Endothelial cell (in vitro differentiated cells): ENCODE data around the gene TXLNB. TPM values are rescaled to one million over a fixed set of nuclear protein-coding genes. Genes with fewer than 3 reads are reported as not detected.

Experiments
- DNase-seq: peaks from one replicate; pipeline ENCODE4 v3.0.0; 2021; ENCODE audit warnings: low spot score
- H3K27ac Mint-ChIP-seq: one replicate; pipeline ENCODE4 v1.8.0; 2021; ENCODE audit warnings: mixed read lengths, inconsistent platforms; ENCODE audit not compliant: unreplicated experiment
- H3K27me3 Mint-ChIP-seq: one replicate; pipeline ENCODE4 v1.8.0; 2021; ENCODE audit warnings: mild to moderate bottlenecking, moderate library complexity, mixed read lengths, inconsistent platforms; ENCODE audit not compliant: unreplicated experiment
- H3K36me3 Mint-ChIP-seq: one replicate; pipeline ENCODE4 v1.8.0; 2021; ENCODE audit warnings: mild to moderate bottlenecking, low read depth, mixed read lengths, inconsistent platforms; ENCODE audit not compliant: unreplicated experiment
- H3K4me1 Mint-ChIP-seq: one replicate; pipeline ENCODE4 v1.8.0; 2021; ENCODE audit warnings: mild to moderate bottlenecking, mixed read lengths, inconsistent platforms; ENCODE audit not compliant: unreplicated experiment
- H3K4me3 Mint-ChIP-seq: one replicate; pipeline ENCODE4 v1.8.0; 2021; ENCODE audit warnings: mild to moderate bottlenecking, mixed read lengths, inconsistent platforms; ENCODE audit not compliant: unreplicated experiment
- H3K9me3 Mint-ChIP-seq: one replicate; pipeline ENCODE4 v1.8.0; 2021; ENCODE audit warnings: mixed read lengths, inconsistent platforms; ENCODE audit not compliant: unreplicated experiment
- CTCF ChIP-seq: fragments of 200-600 bp; sonication (generic); IDR thresholded peaks from one replicate; pipeline ENCODE4 v1.5.0; 2021; ENCODE audit warnings: antibody characterized with exemption; ENCODE audit not compliant: unreplicated experiment
- total RNA-seq: library from RNA; stranded (reverse); fragmentation: NEBNext Ultra II Directional; extraction: Animal tissue kit (Norgen Biotek cat#: 25700); gene quantifications from one replicate; pipeline ENCODE4 v1.2.1, GENCODE V29; 2021; ENCODE audit not compliant: unreplicated experiment

The TXLNB gene
- total RNA-seq, 1 donor from 2014 or later, result 0.41 TPM

- Mint-ChIP-seq H3K27ac (no peak overlapping the region), H3K4me3 (no peak overlapping the region), H3K4me1 (peaks cover 6% of the 10 kb centered on the region), H3K36me3 (no peaks in the 10 kb centered on the region), H3K27me3 (peaks cover 5% of the 10 kb centered on the region), H3K9me3 (no peaks in the 10 kb centered on the region)
- TF ChIP-seq CTCF, result no peak
- DNase-seq, result no peak
Observed at GRCh38 chr6:139313784-139314545, 22.2 kb upstream of the TXLNB start.

GRCh38 chr6:139313229-139313628 lies 21.4 kb upstream of the TXLNB start:
- H3K36me3 Mint-ChIP-seq, result no peaks in the 10 kb centered on the region
- H3K4me3 Mint-ChIP-seq, result no peak overlapping the region
- TF ChIP-seq CTCF, result no peak
- H3K9me3 Mint-ChIP-seq, result no peaks in the 10 kb centered on the region
- H3K27me3 Mint-ChIP-seq, result peaks cover 5% of the 10 kb centered on the region
- H3K4me1 Mint-ChIP-seq, result peaks cover 6% of the 10 kb centered on the region
- no peak for DNase-seq
- H3K27ac Mint-ChIP-seq, result no peak overlapping the region

DNA sequence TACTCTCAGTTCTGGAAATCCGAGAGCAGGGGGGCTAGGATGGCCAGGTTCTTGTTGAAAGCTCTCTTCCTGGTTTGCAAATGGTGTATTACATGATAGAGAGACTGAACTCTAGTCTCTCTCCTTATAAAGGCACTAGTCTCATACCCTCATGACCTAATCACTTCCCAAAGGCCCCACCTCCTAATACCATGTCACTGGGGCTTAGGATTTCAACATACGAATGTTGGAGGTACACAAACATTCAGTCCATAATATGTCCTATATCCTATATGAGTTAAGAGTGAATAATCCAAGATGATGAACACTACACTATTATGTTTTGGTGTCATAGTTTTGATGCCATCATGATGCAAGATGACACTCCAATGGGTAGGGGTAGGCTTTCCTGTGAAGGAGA lies 20.0 kb upstream of the TXLNB start:
- no peaks in the 10 kb centered on the region for H3K36me3 Mint-ChIP-seq

DNA sequence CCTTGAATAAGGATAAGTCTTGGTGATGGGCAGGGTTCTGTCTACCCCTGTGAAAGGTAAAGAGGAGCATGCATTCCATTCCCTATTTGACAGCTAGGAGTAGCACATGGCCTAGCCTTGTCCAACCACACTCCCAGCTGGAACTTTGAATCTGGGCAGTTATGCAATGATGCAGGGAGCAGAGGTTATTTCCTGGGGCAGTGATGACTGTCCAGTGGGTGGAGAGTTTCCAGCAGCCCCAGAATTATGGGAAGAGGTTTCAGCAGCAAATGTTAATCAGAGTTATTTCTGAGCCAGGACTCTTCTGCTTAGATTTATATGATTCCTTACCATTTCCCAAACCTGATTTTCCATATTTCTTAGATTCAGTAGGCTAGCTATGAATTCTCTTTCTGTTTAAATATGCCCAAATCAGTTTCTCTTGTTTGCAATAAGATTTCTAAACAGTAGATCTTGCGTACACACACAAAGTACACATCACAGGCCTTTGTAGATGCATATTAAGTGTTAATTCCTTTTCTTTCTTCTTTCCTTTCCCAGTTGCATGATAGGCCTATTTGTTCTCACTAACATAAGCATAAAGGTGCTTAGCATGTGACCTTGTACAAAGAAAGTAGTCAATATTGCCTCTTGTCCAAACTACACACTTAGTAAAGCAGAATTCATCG lies 17.3 kb upstream of the TXLNB start:
- Mint-ChIP-seq H3K4me1 (peaks cover 3% of the 10 kb centered on the region), H3K27ac (no peak overlapping the region), H3K9me3 (no peaks in the 10 kb centered on the region), H3K27me3 (peaks cover 2% of the 10 kb centered on the region), H3K36me3 (no peaks in the 10 kb centered on the region), H3K4me3 (no peak overlapping the region)
- DNase-seq, result no peak
- no peak for TF ChIP-seq CTCF

More for the DNA sequence above, 20.0 kb upstream of the TXLNB start:
- no peak overlapping the region for H3K27ac Mint-ChIP-seq
- no peak for TF ChIP-seq CTCF
- no peaks in the 10 kb centered on the region for H3K9me3 Mint-ChIP-seq
- no peak overlapping the region for H3K4me3 Mint-ChIP-seq
- peaks cover 6% of the 10 kb centered on the region for H3K4me1 Mint-ChIP-seq
- no peak for DNase-seq
- peaks cover 5% of the 10 kb centered on the region for H3K27me3 Mint-ChIP-seq
